HUES48 (cell line): Measurements from ENCODE around the gene ATG2A.

ENCODE experiments used
- H3K27ac ChIP-seq: one replicate; pipeline ENCODE4 v1.7.0; 2013; ENCODE audit warnings: low read depth, low read length, inconsistent platforms
- H3K27me3 ChIP-seq: 2 replicates; pipeline ENCODE4 v1.6.1; 2013; ENCODE audit warnings: mild to moderate bottlenecking, low read length; ENCODE audit not compliant: control insufficient read depth, insufficient read depth
- H3K36me3 ChIP-seq: 2 replicates; pipeline ENCODE4 v1.6.1; 2013; ENCODE audit warnings: low read length; ENCODE audit not compliant: control insufficient read depth, insufficient read depth
- H3K4me1 ChIP-seq: 2 replicates; pipeline ENCODE4 v1.6.1; 2013; ENCODE audit warnings: mild to moderate bottlenecking, low read length; ENCODE audit not compliant: control insufficient read depth, insufficient read depth
- H3K4me3 ChIP-seq: 2 replicates; pipeline ENCODE4 v1.5.1; 2013; ENCODE audit warnings: mild to moderate bottlenecking, low read depth, low read length
- H3K9ac ChIP-seq: 2 replicates; pipeline ENCODE4 v1.6.1; 2013; ENCODE audit warnings: mild to moderate bottlenecking, low read depth, low read length, moderate library complexity
- H3K9me3 ChIP-seq: 2 replicates; pipeline ENCODE4 v1.6.1; 2013; ENCODE audit warnings: low read length; ENCODE audit not compliant: control insufficient read depth, insufficient read depth

The ATG2A gene

GRCh38 chr11:64857485-64857884 lies 59.5 kb downstream of the ATG2A start:
- H3K4me1 ChIP-seq, result peaks cover 3% of the 10 kb centered on the region; the same call in 1 of the 2 replicates
- H3K36me3 ChIP-seq, result peaks cover 14% of the 10 kb centered on the region
- H3K9me3 ChIP-seq, result no peaks in the 10 kb centered on the region
- H3K27me3 ChIP-seq, result no peaks in the 10 kb centered on the region
- no peak overlapping the region for H3K9ac ChIP-seq
- no peak overlapping the region for H3K27ac ChIP-seq
- H3K4me3 ChIP-seq, result no peak overlapping the region

DNA sequence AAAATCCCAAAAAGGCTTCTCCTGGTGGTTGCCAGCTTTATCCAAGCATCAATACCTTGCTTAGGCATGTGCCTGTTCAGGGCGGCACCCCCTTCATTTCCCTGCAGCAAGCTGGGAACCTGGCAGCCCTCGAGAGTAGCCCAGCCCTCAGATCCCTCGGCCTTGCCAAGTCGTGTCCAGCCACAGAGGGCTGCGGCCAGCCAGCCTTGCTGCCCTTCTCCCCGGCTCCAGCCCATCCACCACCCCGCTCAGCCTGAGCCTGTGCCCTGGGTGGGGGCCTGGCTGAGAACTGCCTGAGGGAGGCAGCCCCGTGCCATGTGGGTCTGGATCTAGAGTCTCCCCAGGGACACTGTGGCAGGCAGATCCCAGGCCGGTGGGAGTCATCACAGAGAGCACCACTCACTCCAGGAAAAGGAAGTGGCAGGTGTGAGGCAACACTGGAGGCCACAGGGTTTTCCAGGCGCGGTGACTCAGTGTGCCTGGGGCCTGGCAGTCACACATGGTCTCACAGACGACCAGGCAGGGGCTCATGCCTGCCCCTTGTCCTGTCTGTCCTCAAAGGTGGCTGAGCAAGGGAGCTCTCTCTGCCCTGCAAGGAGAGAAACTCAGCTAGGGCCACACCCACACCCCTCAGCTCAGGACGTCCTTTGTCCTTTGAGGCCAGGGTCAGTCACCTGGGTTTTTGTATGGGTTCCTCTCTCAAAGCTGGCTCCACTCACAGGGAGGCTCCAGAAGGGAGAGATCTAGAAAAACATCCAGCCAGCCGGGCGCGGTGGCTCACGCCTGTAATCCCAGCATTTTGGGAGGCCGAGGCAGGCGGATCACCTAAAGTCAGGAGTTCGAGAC lies 60.4 kb downstream of the ATG2A start:
- Histone ChIP-seq H3K9me3 (no peaks in the 10 kb centered on the region), H3K27ac (no peak overlapping the region), H3K36me3 (peaks cover 14% of the 10 kb centered on the region), H3K4me3 (no peak overlapping the region), H3K27me3 (no peaks in the 10 kb centered on the region), H3K9ac (no peak overlapping the region), H3K4me1 (peaks cover 3% of the 10 kb centered on the region; the same call in 1 of the 2 replicates)

GRCh38 chr11:64855596-64856304 lies 61.3 kb downstream of the ATG2A start:
- Histone ChIP-seq H3K27me3 (no peaks in the 10 kb centered on the region), H3K4me1 (peaks cover 3% of the 10 kb centered on the region; the same call in 1 of the 2 replicates), H3K36me3 (peaks cover 14% of the 10 kb centered on the region), H3K27ac (peak overlapping the region; percentile 61), H3K4me3 (no peak overlapping the region), H3K9me3 (no peaks in the 10 kb centered on the region), H3K9ac (no peak overlapping the region)

DNA sequence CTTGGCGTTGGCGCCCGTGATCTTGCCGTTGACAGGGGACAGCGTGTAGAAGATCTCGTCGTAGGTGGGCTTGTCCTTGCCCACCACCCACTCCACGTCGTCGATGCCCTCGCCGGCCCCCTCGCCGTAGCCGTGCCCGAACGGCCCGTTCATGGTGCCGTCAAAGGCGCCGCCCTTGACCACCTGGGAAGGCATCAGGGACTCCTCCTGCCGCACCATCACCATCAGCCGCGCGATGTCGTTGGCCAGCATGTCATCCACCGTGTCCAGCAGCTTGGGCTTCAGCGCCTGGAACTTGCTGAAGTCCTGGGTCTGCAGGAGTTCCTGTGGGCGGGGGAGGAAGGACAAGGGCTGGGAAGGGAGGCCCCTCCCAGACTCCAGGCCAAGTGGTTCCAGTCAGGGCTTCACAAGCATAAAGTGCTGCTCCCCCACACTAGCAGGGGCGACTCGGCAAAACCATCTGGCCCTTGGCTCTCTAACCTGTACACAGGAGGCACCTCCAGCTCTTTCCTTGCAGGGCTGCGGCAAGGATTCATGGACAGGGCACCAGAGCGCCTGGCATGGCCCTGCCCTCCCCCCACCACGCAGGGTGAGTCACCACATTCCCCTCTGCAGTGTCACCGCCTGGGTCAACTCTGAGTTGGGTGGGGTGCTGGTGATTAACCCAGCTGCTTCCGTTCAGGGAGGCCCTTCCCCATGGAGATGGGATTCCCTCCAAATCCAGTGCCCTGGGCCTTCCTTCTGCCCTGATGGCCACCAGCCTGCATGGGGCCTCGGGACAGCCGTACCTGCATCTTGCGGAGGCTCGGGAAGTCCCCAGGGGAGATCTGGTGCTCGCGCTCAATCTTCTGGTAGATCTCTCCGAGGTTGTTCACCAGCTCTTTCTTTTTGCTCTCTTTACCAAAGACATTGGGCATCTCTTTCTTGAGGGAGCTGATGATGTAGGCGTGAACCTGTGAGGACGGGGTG lies 62.2 kb downstream of the ATG2A start:
- H3K36me3 ChIP-seq, result peaks cover 14% of the 10 kb centered on the region
- H3K9ac ChIP-seq, result no peak overlapping the region

GRCh38 chr11:64854157-64854533 lies 62.9 kb downstream of the ATG2A start:
- Histone ChIP-seq H3K4me3 (no peak overlapping the region), H3K9ac (no peak overlapping the region), H3K36me3 (peaks cover 14% of the 10 kb centered on the region), H3K27ac (no peak overlapping the region), H3K9me3 (no peaks in the 10 kb centered on the region), H3K4me1 (peaks cover 4% of the 10 kb centered on the region), H3K27me3 (no peaks in the 10 kb centered on the region)

More for the DNA sequence above, 62.2 kb downstream of the ATG2A start:
- Histone ChIP-seq H3K27me3 (no peaks in the 10 kb centered on the region), H3K27ac (peak overlapping the region; percentile 61), H3K9me3 (no peaks in the 10 kb centered on the region), H3K4me1 (peaks cover 3% of the 10 kb centered on the region; the same call in 1 of the 2 replicates), H3K4me3 (no peak overlapping the region)

GRCh38 chr11:64853709-64854108 lies 63.3 kb downstream of the ATG2A start:
- Histone ChIP-seq H3K9ac (no peak overlapping the region), H3K27ac (no peak overlapping the region), H3K27me3 (no peaks in the 10 kb centered on the region), H3K36me3 (peaks cover 14% of the 10 kb centered on the region), H3K9me3 (no peaks in the 10 kb centered on the region), H3K4me3 (no peak overlapping the region), H3K4me1 (peaks cover 5% of the 10 kb centered on the region)

- Histone ChIP-seq H3K4me3 (no peak overlapping the region), H3K4me1 (peaks cover 5% of the 10 kb centered on the region), H3K27me3 (no peaks in the 10 kb centered on the region), H3K27ac (no peak overlapping the region), H3K9ac (no peak overlapping the region), H3K9me3 (no peaks in the 10 kb centered on the region), H3K36me3 (peaks cover 14% of the 10 kb centered on the region; the same call in 1 of the 2 replicates)
These were observed 64.1 kb downstream of the ATG2A start for GRCh38 chr11:64852804-64853509.

GRCh38 chr11:64851831-64852351 lies 65.1 kb downstream of the ATG2A start:
- Histone ChIP-seq H3K36me3 (peaks cover 11% of the 10 kb centered on the region; the same call in 1 of the 2 replicates), H3K27me3 (no peaks in the 10 kb centered on the region), H3K4me3 (no peak overlapping the region), H3K9me3 (no peaks in the 10 kb centered on the region), H3K27ac (no peak overlapping the region), H3K9ac (no peak overlapping the region), H3K4me1 (peaks cover 7% of the 10 kb centered on the region)

DNA sequence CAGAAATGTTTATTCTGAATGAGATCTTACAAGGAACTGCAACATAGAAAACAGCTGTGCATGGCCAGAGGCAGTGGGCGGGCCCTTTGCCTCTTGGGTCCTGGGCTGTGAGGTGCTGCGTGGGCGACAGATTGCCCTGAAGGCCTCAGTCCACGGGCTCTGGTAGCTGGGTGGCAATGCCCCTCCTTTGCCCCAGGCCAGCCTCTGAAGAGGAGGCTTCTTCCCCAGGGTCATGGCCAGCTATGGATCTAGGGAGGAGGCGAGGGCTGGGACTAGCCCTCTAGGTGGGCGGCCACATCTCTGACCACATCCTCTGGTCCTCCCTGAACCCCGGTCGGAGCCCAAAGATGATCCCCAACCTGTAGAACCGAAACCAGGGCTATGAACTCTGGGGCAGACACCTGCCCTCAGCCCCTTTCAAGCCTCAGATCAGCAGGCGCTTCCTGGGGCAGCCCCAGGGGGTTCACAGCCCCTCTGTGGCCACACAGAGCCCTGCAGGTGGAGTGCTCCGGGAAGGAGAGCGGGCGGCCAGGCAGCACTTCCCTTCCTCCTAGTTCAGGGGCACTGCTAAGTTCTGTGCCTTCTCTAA lies 65.9 kb downstream of the ATG2A start:
- no peak overlapping the region for H3K9ac ChIP-seq
- no peaks in the 10 kb centered on the region for H3K27me3 ChIP-seq
- H3K4me1 ChIP-seq, result peaks cover 9% of the 10 kb centered on the region
- no peak overlapping the region for H3K27ac ChIP-seq
- peaks cover 11% of the 10 kb centered on the region; the same call in 1 of the 2 replicates for H3K36me3 ChIP-seq
- no peak overlapping the region for H3K4me3 ChIP-seq
- no peaks in the 10 kb centered on the region for H3K9me3 ChIP-seq
